MM.1S (cell line): ENCODE measurements around the gene INPP4A.
"Not testable (repeated sequence)": the region's sequence is repeated elsewhere in the genome, so short reads cannot be mapped to it uniquely, and the experiment has no call there.

Source experiments
- DNase-seq: peaks from one replicate; pipeline ENCODE4 v3.0.0-alpha.2; 2015
- H2AFZ ChIP-seq: fragments of 300-600 bp; sonication (generic); 2 replicates; pipeline ENCODE4 v1.6.0; 2016; ENCODE audit warnings: antibody characterized with exemption, low read length
- H3F3A ChIP-seq: fragments of 300-600 bp; sonication (generic); 2 replicates; pipeline ENCODE4 v1.6.1; 2016; ENCODE audit warnings: mild to moderate bottlenecking, antibody characterized with exemption, low read length, moderate library complexity, mixed read lengths; ENCODE audit not compliant: insufficient read depth
- H3K27ac ChIP-seq: fragments of 300-600 bp; sonication (generic); 2 replicates; pipeline ENCODE4 v1.5.1; 2016; ENCODE audit warnings: mild to moderate bottlenecking, low read length
- H3K27me3 ChIP-seq: fragments of 300-600 bp; sonication (generic); replicated peaks from 2 replicates; pipeline ENCODE4 v1.6.0; 2016; ENCODE audit warnings: low read length; ENCODE audit not compliant: insufficient read depth
- H3K36me3 ChIP-seq: fragments of 300-600 bp; sonication (generic); replicated peaks from 2 replicates; pipeline ENCODE4 v1.6.1; 2016; ENCODE audit warnings: mild to moderate bottlenecking, low read length, mixed read lengths; ENCODE audit not compliant: insufficient read depth
- H3K4me1 ChIP-seq: fragments of 300-600 bp; sonication (generic); 2 replicates; pipeline ENCODE4 v1.6.1; 2016; ENCODE audit warnings: low read length, mixed read lengths
- H3K4me2 ChIP-seq: fragments of 300-600 bp; sonication (generic); 2 replicates; pipeline ENCODE4 v1.6.0; 2016; ENCODE audit warnings: low read depth, low read length
- H3K4me3 ChIP-seq: fragments of 300-600 bp; sonication (generic); 2 replicates; pipeline ENCODE4 v1.5.1; 2016; ENCODE audit warnings: low read length, mixed read lengths
- H3K79me2 ChIP-seq: fragments of 300-600 bp; sonication (generic); 2 replicates; pipeline ENCODE4 v1.6.1; 2016; ENCODE audit warnings: mixed run types, low read length, mixed read lengths
- H3K9ac ChIP-seq: fragments of 300-600 bp; sonication (generic); 2 replicates; pipeline ENCODE4 v1.6.1; 2016; ENCODE audit warnings: low read length, mixed read lengths
- H3K9me2 ChIP-seq: fragments of 300-600 bp; sonication (generic); replicated peaks from 2 replicates; pipeline ENCODE4 v1.6.1; 2016; ENCODE audit warnings: mild to moderate bottlenecking, low read length, mixed read lengths; ENCODE audit not compliant: insufficient read depth
- H3K9me3 ChIP-seq: fragments of 300-600 bp; sonication (generic); replicated peaks from 2 replicates; pipeline ENCODE4 v1.6.1; 2016; ENCODE audit warnings: mild to moderate bottlenecking, low read length, mixed read lengths; ENCODE audit not compliant: insufficient read depth
- H4K20me1 ChIP-seq: fragments of 300-600 bp; sonication (generic); 2 replicates; pipeline ENCODE4 v1.6.1; 2016; ENCODE audit warnings: mild to moderate bottlenecking, low read length, moderate library complexity, mixed read lengths; ENCODE audit not compliant: insufficient read depth
- EZH2 ChIP-seq: fragments of 300-600 bp; sonication (generic); optimal IDR thresholded peaks from 2 replicates; pipeline ENCODE3; 2017; ENCODE audit warnings: low read depth, mild to moderate bottlenecking, antibody characterized with exemption, low read length, mixed read lengths
- EZH2phosphoT487 ChIP-seq: fragments of 300-600 bp; sonication (generic); IDR thresholded peaks from 2 replicates; pipeline ENCODE4 v1.6.1; 2018; ENCODE audit warnings: antibody characterized with exemption, low read length
- TF ChIP-seq, protein P1 (sequence below): fragments of 300-600 bp; sonication (generic); IDR thresholded peaks from 2 replicates; pipeline ENCODE4 v1.5.1; 2016; ENCODE audit warnings: antibody characterized with exemption, low read length, mixed read lengths

INPP4A gene

DNA sequence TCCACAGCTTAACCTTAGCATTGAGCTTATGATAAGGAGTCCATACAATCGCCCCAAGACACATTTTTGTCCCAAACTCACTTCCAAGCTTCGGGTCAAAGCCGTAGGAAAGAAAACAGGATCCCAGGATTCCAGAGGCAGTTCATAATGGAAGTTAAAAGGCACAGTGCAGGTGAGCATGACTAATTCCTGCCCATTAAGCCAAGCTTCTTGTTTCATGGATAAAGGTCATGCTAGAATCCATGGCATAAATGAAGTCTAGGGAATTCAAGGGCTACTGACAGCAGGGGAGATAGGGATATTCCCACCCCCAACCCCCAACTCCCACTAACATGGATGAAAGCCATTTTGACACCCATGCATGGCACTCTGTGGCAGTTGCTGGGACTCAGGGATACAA lies 10.2 kb upstream of the INPP4A start:
- H3K27ac ChIP-seq = no peak overlapping the region
- H4K20me1 ChIP-seq = no peaks in the 10 kb centered on the region
- peaks cover 15% of the 10 kb centered on the region for H3F3A ChIP-seq
- no peak overlapping the region for H3K9ac ChIP-seq
- H3K4me3 ChIP-seq = no peak overlapping the region
- no peaks in the 10 kb centered on the region for H3K9me3 ChIP-seq
- TF ChIP-seq, protein P1, sequence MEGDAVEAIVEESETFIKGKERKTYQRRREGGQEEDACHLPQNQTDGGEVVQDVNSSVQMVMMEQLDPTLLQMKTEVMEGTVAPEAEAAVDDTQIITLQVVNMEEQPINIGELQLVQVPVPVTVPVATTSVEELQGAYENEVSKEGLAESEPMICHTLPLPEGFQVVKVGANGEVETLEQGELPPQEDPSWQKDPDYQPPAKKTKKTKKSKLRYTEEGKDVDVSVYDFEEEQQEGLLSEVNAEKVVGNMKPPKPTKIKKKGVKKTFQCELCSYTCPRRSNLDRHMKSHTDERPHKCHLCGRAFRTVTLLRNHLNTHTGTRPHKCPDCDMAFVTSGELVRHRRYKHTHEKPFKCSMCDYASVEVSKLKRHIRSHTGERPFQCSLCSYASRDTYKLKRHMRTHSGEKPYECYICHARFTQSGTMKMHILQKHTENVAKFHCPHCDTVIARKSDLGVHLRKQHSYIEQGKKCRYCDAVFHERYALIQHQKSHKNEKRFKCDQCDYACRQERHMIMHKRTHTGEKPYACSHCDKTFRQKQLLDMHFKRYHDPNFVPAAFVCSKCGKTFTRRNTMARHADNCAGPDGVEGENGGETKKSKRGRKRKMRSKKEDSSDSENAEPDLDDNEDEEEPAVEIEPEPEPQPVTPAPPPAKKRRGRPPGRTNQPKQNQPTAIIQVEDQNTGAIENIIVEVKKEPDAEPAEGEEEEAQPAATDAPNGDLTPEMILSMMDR = no peak
- TF ChIP-seq EZH2 (no peak), EZH2phosphoT487 (no peak)
- no peak overlapping the region for H2AFZ ChIP-seq
- no peak for DNase-seq
- no peaks in the 10 kb centered on the region for H3K79me2 ChIP-seq
- H3K4me2 ChIP-seq = no peak overlapping the region
- H3K9me2 ChIP-seq = no peaks in the 10 kb centered on the region
- H3K36me3 ChIP-seq = no peaks in the 10 kb centered on the region
- H3K4me1 ChIP-seq = peaks cover 17% of the 10 kb centered on the region
- no peaks in the 10 kb centered on the region for H3K27me3 ChIP-seq

DNA sequence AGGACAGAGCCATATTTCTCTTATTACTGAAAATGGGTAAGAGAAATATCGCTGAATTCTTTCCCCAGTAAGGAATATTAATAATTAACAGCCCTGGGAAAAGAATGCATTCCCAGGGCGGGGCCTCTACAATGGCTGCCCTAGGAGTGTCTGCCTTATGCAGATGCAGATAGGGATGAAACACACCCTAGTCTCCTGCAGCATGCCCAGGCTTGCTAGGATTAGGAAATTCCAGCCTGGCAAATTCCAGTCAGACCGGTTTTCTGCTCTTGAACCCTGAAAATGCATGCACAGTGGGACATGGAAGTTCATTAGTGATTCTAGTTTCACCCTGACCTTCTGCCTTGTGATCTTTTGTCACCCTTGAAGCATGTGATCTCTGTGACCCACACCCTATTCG lies 9.0 kb upstream of the INPP4A start:
- H3K27me3 ChIP-seq, H3K9me2 ChIP-seq, H3K27ac ChIP-seq, H3K4me2 ChIP-seq, H3K36me3 ChIP-seq, H3K4me3 ChIP-seq, H4K20me1 ChIP-seq, H3K9ac ChIP-seq, DNase-seq, H3K9me3 ChIP-seq, H2AFZ ChIP-seq, H3K79me2 ChIP-seq: not testable (repeated sequence)
- peaks cover 23% of the 10 kb centered on the region for H3K4me1 ChIP-seq
- peaks cover 18% of the 10 kb centered on the region for H3F3A ChIP-seq

DNA sequence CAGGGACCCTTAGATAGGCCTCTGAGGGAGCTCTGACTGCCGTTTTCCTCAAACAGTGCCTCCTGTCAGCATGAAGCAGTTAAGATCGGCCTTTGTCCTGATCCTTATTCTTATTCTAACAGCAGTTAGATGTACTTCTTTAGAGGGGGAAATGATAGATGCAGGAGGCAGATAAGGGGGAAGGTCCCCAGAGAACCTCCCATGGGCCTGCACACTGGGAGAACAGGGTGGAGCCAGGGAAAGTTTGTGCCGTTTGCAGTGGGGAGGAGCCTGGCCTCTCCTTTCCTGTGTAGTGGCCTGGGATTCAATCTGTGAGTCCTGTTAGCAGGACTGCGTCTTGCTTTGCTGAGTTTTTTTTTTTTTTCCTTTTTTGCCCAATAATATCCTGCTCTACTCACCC lies 7.9 kb upstream of the INPP4A start:
- Histone ChIP-seq H3F3A (peaks cover 18% of the 10 kb centered on the region), H3K9ac (no peak overlapping the region), H3K36me3 (no peaks in the 10 kb centered on the region), H3K4me3 (no peak overlapping the region), H3K4me1 (peaks cover 23% of the 10 kb centered on the region), H2AFZ (no peak overlapping the region), H4K20me1 (no peaks in the 10 kb centered on the region), H3K79me2 (no peaks in the 10 kb centered on the region), H3K4me2 (no peak overlapping the region), H3K9me3 (no peaks in the 10 kb centered on the region), H3K27me3 (no peaks in the 10 kb centered on the region), H3K9me2 (no peaks in the 10 kb centered on the region), H3K27ac (no peak overlapping the region)
- TF ChIP-seq EZH2phosphoT487 (no peak), EZH2 (no peak)
- TF ChIP-seq, protein P1 = no peak
- no peak for DNase-seq

DNA sequence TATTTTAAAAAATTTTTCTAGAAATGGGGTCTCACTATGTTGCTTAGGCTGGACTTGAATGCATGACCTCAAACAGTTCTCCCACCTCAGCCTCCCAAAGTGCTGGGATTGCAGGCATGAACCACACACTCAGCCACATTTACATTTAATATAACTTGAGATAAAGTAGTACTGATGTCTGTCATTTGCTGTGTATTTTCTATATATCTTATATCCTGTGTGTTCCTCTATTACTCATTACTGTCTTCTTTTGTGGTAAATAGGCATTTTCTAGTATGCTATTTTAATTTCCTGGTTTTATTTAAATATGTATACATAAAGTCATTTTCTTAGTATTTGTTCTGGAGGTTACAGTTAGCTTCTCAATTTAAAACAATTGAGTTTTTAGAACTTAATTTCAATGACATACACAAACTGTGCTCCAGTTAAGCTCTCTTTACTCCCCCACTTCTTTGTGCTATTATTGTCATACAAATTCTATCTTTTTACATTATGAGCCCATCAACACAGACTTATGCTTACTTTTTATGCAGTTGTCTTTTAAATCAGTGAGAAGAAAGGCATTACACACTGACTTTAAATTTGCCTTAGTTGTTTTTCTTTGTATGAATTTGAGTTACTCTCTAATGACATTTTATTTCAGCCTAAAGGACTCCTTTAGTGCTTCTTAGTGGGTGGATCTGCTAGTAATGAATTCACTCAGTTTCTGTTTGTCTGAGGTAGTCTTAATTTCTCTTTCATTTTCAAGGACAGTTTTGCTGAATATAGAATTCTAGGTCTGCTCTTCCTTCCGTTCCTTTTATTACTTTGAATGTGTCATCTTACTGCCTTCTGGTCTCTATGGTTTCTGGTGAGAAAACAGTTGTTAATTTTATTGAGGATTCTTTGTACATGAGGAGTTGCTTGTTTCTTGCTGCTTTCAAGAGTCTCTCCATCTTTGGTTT lies 6.2 kb upstream of the INPP4A start:
- H3K4me2 ChIP-seq = peak overlapping the region; percentile 73

More for the DNA sequence above, 6.2 kb upstream of the INPP4A start:
- H3K4me3 ChIP-seq = 0 out of 2 replicates have a peak overlapping the region, but pooled peaks have one; percentile 19
- H3K27ac ChIP-seq = peak overlapping the region; percentile 84
- no peaks in the 10 kb centered on the region for H3K9me2 ChIP-seq
- no peaks in the 10 kb centered on the region for H3K27me3 ChIP-seq
- H3K79me2 ChIP-seq = no peaks in the 10 kb centered on the region
- H2AFZ ChIP-seq = no peak overlapping the region
- peaks cover 18% of the 10 kb centered on the region for H3F3A ChIP-seq
- H3K4me1 ChIP-seq = peaks cover 23% of the 10 kb centered on the region
- peak; percentile 86 for DNase-seq
- H3K36me3 ChIP-seq = no peaks in the 10 kb centered on the region
- no peak for TF ChIP-seq EZH2phosphoT487
- TF ChIP-seq, protein P1 = no peak
- no peak for TF ChIP-seq EZH2
- no peaks in the 10 kb centered on the region for H3K9me3 ChIP-seq
- H4K20me1 ChIP-seq = no peaks in the 10 kb centered on the region
- 0 out of 2 replicates have a peak overlapping the region, but pooled peaks have one; percentile 14 for H3K9ac ChIP-seq
